HepG2 (cell line): ENCODE data around the gene HSD11B2. TPM values are rescaled to one million over a fixed set of nuclear protein-coding genes. Genes with fewer than 3 reads are reported as not detected.

Experiments
- ATAC-seq: fragments of 200-7000 bp; cut with Tn5 transposase; 3 replicates; pipeline ENCODE4 v1.9.1; 2020; ENCODE audit warnings: mild to moderate bottlenecking, moderate library complexity
- BruUV-seq: library from RNA; stranded (reverse); fragments of 400-500 nt; replicated peaks from 2 replicates; lab custom pipeline; 2021; lab: Mats Ljungman, UMichigan
- CTCF ChIA-PET: fragments of 300-600 bp; formaldehyde crosslinking; extraction: SDS; loops from one replicate; lab custom pipeline; 2021; ENCODE audit warnings: low total read pairs, inconsistent platforms, low intra/inter-chr PET ratio; lab: Yijun Ruan, JAX
- POLR2A ChIA-PET: fragments of 350-600 bp; sonication (Branson Sonifier 250); formaldehyde crosslinking; loops from one replicate; lab custom pipeline; 2020; ENCODE audit warnings: antibody characterized with exemption, inconsistent platforms; lab: Yijun Ruan, JAX
- DNase-seq: peaks from one replicate; pipeline ENCODE4 v3.0.0-alpha.2; 2015; ENCODE audit warnings: low spot score
- FAIRE-seq: peaks from 3 replicates; lab custom pipeline; 2011; peaks lifted over from hg19 to GRCh38; lab: Jason Lieb, UNC
- H2AFZ ChIP-seq: one replicate; pipeline ENCODE4 v1.6.1; 2011; ENCODE audit warnings: low read length, inconsistent platforms
- H3K27ac ChIP-seq: fragments of 300-600 bp; 3 replicates; pipeline ENCODE4 v1.8.0; 2011; ENCODE audit warnings: mixed run types, mild to moderate bottlenecking, mixed read lengths, low read length, inconsistent platforms; ENCODE audit not compliant: insufficient read depth; ENCODE audit errors: extremely low read length
- H3K27me3 ChIP-seq, 2 experiments: fragments of 200-600 bp in 1 of 2; 2 replicates in 1 of 2; 3 replicates in 1 of 2; pipeline versions ENCODE4 v1.6.0 to v1.8.0; 2011; ENCODE audit warnings: low read length in 2 of 2, mild to moderate bottlenecking in 2 of 2, moderate library complexity in 2 of 2, inconsistent platforms in 1 of 2; ENCODE audit not compliant: insufficient read depth in 2 of 2, control insufficient read depth in 1 of 2
- H3K36me3 ChIP-seq, 2 experiments: fragments of 200-600 bp in 1 of 2; replicated peaks in 1 of 2; 2 replicates in 1 of 2; 3 replicates in 1 of 2; pipeline versions ENCODE4 v1.5.1 to v1.8.0; 2011; ENCODE audit warnings: low read length in 2 of 2, inconsistent platforms in 1 of 2; ENCODE audit not compliant: insufficient read depth in 2 of 2, control insufficient read depth in 1 of 2
- H3K4me1 ChIP-seq: 2 replicates; pipeline ENCODE4 v1.5.1; 2012; ENCODE audit warnings: low read length, inconsistent platforms; ENCODE audit not compliant: insufficient read depth
- H3K4me2 ChIP-seq: 2 replicates; pipeline ENCODE4 v1.6.0; 2011; ENCODE audit warnings: low read depth, low read length, inconsistent platforms
- H3K4me3 ChIP-seq, 3 experiments: fragments of 200-600 bp in 1 of 3; sonication (generic), shearing (Covaris generic) in 1 of 3; replicated peaks in 1 of 3; 2 replicates each; pipeline ENCODE4 v1.5.1; 2011 to 2016; ENCODE audit warnings: low read length in 3 of 3, inconsistent platforms in 2 of 3, low read depth in 2 of 3, mild to moderate bottlenecking in 2 of 3, control low read depth in 1 of 3, mixed read lengths in 1 of 3; ENCODE audit not compliant: insufficient read depth in 1 of 3
- H3K79me2 ChIP-seq: one replicate; pipeline ENCODE4 v1.6.1; 2011; ENCODE audit warnings: low read length, inconsistent platforms; ENCODE audit not compliant: insufficient read depth
- H3K9ac ChIP-seq: 2 replicates; pipeline ENCODE4 v1.6.0; 2011; ENCODE audit warnings: mild to moderate bottlenecking, low read depth, low read length, inconsistent platforms; ENCODE audit not compliant: insufficient read depth
- H3K9me3 ChIP-seq: 2 replicates; pipeline ENCODE4 v1.5.1; 2012; ENCODE audit warnings: mild to moderate bottlenecking, low read length
- H4K20me1 ChIP-seq: 2 replicates; pipeline ENCODE4 v1.6.0; 2011; ENCODE audit warnings: inconsistent platforms, mild to moderate bottlenecking, low read length, moderate library complexity; ENCODE audit not compliant: insufficient read depth
- AHDC1 ChIP-seq: sonication (generic); formaldehyde crosslinking; IDR thresholded peaks from 2 replicates; pipeline ENCODE4 v1.5.1; 2020; ENCODE audit warnings: mild to moderate bottlenecking, missing genetic modification reagents, borderline replicate concordance
- CREB1 ChIP-seq, 2 experiments: fragments of 450-650 bp in 1 of 2; IDR thresholded peaks; 2 replicates each; pipeline ENCODE4 v1.6.1; 2016 to 2017; ENCODE audit warnings: control low read depth in 1 of 2, mild to moderate bottlenecking in 1 of 2, missing compliant biosample characterization in 1 of 2, missing genetic modification characterization in 1 of 2
- FOSL2 ChIP-seq: sonication (generic); formaldehyde crosslinking; IDR thresholded peaks from 2 replicates; pipeline ENCODE4 v1.4.0; 2020; ENCODE audit warnings: missing genetic modification reagents
- GATAD2A ChIP-seq: IDR thresholded peaks from 2 replicates; pipeline ENCODE4 v1.6.1; 2016
- MIER2 ChIP-seq: IDR thresholded peaks from 2 replicates; pipeline ENCODE4 v1.6.1; 2016; ENCODE audit warnings: missing biosample characterization, missing genetic modification reagents
- PCBP1 ChIP-seq: fragments of 200-400 bp; formaldehyde crosslinking; IDR thresholded peaks from 2 replicates; pipeline ENCODE4 v1.6.1; 2017; ENCODE audit warnings: mild to moderate bottlenecking, low read depth, low read length, borderline replicate concordance
- PHF20 ChIP-seq: sonication (generic); formaldehyde crosslinking; IDR thresholded peaks from 2 replicates; pipeline ENCODE4 v1.5.0; 2020; ENCODE audit warnings: mild to moderate bottlenecking, missing genetic modification reagents
- RAD51 ChIP-seq: fragments of 450-650 bp; IDR thresholded peaks from 2 replicates; pipeline ENCODE4 v1.6.1; 2016; ENCODE audit warnings: borderline replicate concordance
- RARG ChIP-seq: sonication (generic); formaldehyde crosslinking; IDR thresholded peaks from 2 replicates; pipeline ENCODE4 v1.4.0; 2020; ENCODE audit warnings: low read depth, mild to moderate bottlenecking, missing genetic modification reagents
- REXO4 ChIP-seq: sonication (generic); formaldehyde crosslinking; IDR thresholded peaks from 2 replicates; pipeline ENCODE4 v1.8.0; 2022; ENCODE audit warnings: missing genetic modification reagents, mild to moderate bottlenecking, borderline replicate concordance
- THYN1 ChIP-seq: sonication (generic); formaldehyde crosslinking; IDR thresholded peaks from 2 replicates; pipeline ENCODE4 v1.8.1; 2023; ENCODE audit warnings: low read depth, mild to moderate bottlenecking, moderate library complexity, missing genetic modification reagents, borderline replicate concordance
- ZNF720 ChIP-seq: sonication (generic); formaldehyde crosslinking; IDR thresholded peaks from 2 replicates; pipeline ENCODE4 v1.4.0; 2020; ENCODE audit warnings: missing genetic modification reagents
- ZUFSP ChIP-seq: sonication (generic); formaldehyde crosslinking; IDR thresholded peaks from 2 replicates; pipeline ENCODE4 v1.9.0; 2021; ENCODE audit warnings: missing genetic modification reagents, mild to moderate bottlenecking, borderline replicate concordance
- WGBS: methylation state at CpG from one replicate; pipeline ENCODE4 v1.1.6; 2017; ENCODE audit warnings: low lambda C conversion rate; 5-methylcytosine and 5-hydroxymethylcytosine counted together
- in situ Hi-C: cut with HindIII; loops from 2 replicates; pipeline ENCODE4 v1.10.0; 2017; ENCODE audit warnings: low pct_unique_long_range_greater_than_20kb; ENCODE audit not compliant: extremely low pct_ligation_motif_present
- intact Hi-C: fragments of 100-400 bp; cut with micrococcal nuclease; formaldehyde crosslinking; loops from one replicate; pipeline ENCODE4 v1.10.0; 2022; ENCODE audit not compliant: unreplicated experiment
- polyA plus RNA-seq, 8 experiments: library from polyadenylated mRNA; depleted of rRNA in 3 of 8; stranded (reverse) in 7 of 8; unstranded in 1 of 8; fragments of >200 nt; fragmentation: Illumina TruSeq in 4 of 8; extraction: Trizol in 4 of 8; gene quantifications; 2 replicates each; pipeline versions ENCODE4 v1.2.1 to v1.2.3, GENCODE V29; 2011 to 2016; ENCODE audit warnings: low read depth in 4 of 8, missing spikeins in 1 of 8, mixed read lengths in 1 of 8; ENCODE audit not compliant: insufficient read depth in 1 of 8
- total RNA-seq, 5 experiments: library from RNA; depleted of rRNA; stranded (reverse); fragments of >200 nt; fragmentation: Illumina TruSeq; extraction: Trizol; gene quantifications; 2 replicates each; pipeline ENCODE4 v1.2.3, GENCODE V29; 2016; ENCODE audit warnings: low read depth in 1 of 5
- TF ChIP-seq, protein P1 (sequence below): sonication (generic); formaldehyde crosslinking; conservative IDR thresholded peaks from 2 replicates; pipeline ENCODE4 v1.8.0; 2022; ENCODE audit warnings: low read depth, missing genetic modification reagents

Gene HSD11B2
- total and polyA plus RNA-seq, 2 of the 13 experiments (the other 11 are each of a cell fraction or from before 2014, with no cell fraction given), result 8.9 to 13.6 TPM

- TF ChIP-seq FOSL2 (CRISPR knock-in tag) (no peak), REXO4 (CRISPR knock-in tag) (no peak), PCBP1 (no peak), RAD51 (no peak), GATAD2A (CRISPR knock-in tag) (0 out of 2 replicates have a peak, but pooled peaks have one; percentile 2)
Observed at GRCh38 chr16:67432506-67432890, 1.6 kb downstream of the HSD11B2 start (continued).

DNA sequence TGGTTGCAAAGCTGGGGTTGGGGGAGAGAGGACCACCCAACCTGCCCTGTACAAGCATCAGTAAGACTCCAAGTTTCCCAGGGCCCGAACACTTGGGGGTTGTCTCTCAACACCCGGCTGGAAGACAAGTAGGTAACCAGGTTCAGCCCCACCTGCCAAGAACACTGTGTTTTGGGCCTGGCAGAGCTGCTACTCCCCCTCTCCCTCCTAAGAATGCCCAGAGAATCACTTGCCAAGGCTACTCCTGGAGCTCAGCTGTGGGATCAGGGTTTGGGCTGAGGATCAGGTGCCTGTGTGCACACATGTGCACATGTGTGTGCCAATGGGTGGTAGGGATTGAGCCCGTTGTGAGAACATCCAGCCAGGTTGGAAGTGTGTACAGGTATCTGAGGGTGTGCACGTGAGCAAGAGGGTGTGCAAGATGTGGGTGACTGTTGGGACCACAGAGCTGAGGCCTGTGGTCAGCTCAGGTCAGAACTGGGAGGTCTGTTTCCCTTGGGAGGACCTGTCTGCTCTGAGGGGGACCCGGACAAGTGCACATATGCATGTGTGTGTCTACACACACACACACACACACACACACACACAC, 2.3 kb downstream of the HSD11B2 start:
- FAIRE-seq, result no peak
- Histone ChIP-seq H3K9me3 (no peaks in the 10 kb centered on the region), H3K27ac (no peak overlapping the region), H2AFZ (no peak overlapping the region), H3K4me1 (peaks cover 46% of the 10 kb centered on the region), H3K79me2 (no peaks in the 10 kb centered on the region), H3K9ac (no peak overlapping the region), H3K4me2 (peak overlapping the region; percentile 99; the same call in 1 of the 2 replicates), H3K36me3 (peaks cover 2 to 8% of the 10 kb centered on the region in 2 experiments; a peak in 2 of 5 replicates), H3K27me3 (no peaks in the 10 kb centered on the region; a peak in 1 of 5 replicates), H4K20me1 (no peaks in the 10 kb centered on the region), H3K4me3 (no peak overlapping the region)
- intact Hi-C loops, result no loop called here
- no peak for ATAC-seq
- no TSS peak for BruUV-seq
- ChIA-PET POLR2A (interaction anchor here (5.5 kb wide), 1 partner anchor 13 kb away, joined by 182 read pairs; no protein-coding TSS in a partner anchor), CTCF (no interaction called here)
- in situ Hi-C loops, result loop anchor here (5.0 kb wide), 1 partner anchor 34 kb away; no protein-coding TSS in a partner anchor
- 93% methylated on average over 5 of the region's 5 CpGs for WGBS
- DNase-seq, result no peak
- TF ChIP-seq AHDC1, result no peak
- TF ChIP-seq ZNF720 (CRISPR knock-in tag), result no peak
- no peak for TF ChIP-seq RARG
- TF ChIP-seq, protein P1, sequence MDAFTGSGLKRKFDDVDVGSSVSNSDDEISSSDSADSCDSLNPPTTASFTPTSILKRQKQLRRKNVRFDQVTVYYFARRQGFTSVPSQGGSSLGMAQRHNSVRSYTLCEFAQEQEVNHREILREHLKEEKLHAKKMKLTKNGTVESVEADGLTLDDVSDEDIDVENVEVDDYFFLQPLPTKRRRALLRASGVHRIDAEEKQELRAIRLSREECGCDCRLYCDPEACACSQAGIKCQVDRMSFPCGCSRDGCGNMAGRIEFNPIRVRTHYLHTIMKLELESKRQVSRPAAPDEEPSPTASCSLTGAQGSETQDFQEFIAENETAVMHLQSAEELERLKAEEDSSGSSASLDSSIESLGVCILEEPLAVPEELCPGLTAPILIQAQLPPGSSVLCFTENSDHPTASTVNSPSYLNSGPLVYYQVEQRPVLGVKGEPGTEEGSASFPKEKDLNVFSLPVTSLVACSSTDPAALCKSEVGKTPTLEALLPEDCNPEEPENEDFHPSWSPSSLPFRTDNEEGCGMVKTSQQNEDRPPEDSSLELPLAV (CRISPR knock-in tag), result no peak
- no peak for TF ChIP-seq THYN1 (CRISPR knock-in tag)
- TF ChIP-seq PHF20 (CRISPR knock-in tag), result no peak
- no peak for TF ChIP-seq CREB1 (IDR thresholded peaks at IDR 0.05)
- TF ChIP-seq CREB1 (CRISPR knock-in tag; IDR thresholded peaks at IDR 0.05), result no peak
- TF ChIP-seq ZUFSP (CRISPR knock-in tag), result no peak
- no peak for TF ChIP-seq MIER2 (CRISPR knock-in tag)
